GM10266 (cell line): ENCODE measurements around the gene ERLIN1.

ENCODE experiments used
- DNase-seq: peaks from one replicate; pipeline ENCODE4 v3.0.0; 2012; ENCODE audit errors: extremely low spot score
- TF ChIP-seq, protein P1 (sequence below): IDR thresholded peaks from 2 replicates; pipeline ENCODE4 v1.5.1; 2012; ENCODE audit warnings: mild to moderate bottlenecking, low read depth; ENCODE audit not compliant: control insufficient read depth, insufficient read depth; ENCODE audit errors: missing control alignments

ERLIN1 gene

DNA sequence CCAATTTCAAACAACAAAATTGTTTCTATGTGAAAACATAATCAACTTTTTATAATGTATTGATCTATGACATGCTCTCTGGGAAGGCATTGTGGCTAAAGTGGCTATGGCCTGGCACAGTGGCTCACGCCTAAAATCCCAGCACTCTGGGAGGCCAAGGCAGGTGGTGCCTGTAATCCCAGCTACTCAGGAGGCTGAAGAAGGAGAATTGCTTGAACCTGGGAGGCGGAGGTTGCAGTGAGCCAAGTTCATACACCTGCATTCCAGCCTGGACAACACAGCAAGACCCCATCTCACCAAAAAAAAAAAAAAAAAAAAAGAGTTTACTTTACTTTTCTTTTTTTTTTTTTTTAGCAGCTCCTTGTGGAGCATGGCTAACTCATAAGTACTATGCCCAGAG is 65.3 kb downstream of the ERLIN1 start:
- no peak for DNase-seq
- TF ChIP-seq, protein P1, sequence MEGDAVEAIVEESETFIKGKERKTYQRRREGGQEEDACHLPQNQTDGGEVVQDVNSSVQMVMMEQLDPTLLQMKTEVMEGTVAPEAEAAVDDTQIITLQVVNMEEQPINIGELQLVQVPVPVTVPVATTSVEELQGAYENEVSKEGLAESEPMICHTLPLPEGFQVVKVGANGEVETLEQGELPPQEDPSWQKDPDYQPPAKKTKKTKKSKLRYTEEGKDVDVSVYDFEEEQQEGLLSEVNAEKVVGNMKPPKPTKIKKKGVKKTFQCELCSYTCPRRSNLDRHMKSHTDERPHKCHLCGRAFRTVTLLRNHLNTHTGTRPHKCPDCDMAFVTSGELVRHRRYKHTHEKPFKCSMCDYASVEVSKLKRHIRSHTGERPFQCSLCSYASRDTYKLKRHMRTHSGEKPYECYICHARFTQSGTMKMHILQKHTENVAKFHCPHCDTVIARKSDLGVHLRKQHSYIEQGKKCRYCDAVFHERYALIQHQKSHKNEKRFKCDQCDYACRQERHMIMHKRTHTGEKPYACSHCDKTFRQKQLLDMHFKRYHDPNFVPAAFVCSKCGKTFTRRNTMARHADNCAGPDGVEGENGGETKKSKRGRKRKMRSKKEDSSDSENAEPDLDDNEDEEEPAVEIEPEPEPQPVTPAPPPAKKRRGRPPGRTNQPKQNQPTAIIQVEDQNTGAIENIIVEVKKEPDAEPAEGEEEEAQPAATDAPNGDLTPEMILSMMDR, result no peak

DNA sequence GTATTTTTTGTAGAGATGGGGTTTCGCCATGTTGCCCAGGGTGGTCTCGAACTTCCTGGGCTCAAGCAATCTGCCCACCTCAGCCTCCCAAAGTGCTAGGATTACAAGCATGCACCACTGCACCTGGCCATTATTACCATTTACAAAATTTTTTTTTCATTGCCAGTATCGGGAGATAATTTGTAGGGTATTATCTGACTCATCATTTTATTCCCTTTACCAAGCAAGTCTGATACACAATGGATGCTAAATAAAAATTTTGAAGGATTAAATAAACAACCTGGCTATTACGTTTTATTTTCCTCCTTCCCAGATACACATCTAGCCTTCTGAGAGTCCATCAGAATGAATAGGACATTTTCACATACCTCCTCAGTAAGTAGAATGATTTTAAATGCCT is 66.1 kb downstream of the ERLIN1 start:
- no peak for DNase-seq
- TF ChIP-seq, protein P1, result no peak

DNA sequence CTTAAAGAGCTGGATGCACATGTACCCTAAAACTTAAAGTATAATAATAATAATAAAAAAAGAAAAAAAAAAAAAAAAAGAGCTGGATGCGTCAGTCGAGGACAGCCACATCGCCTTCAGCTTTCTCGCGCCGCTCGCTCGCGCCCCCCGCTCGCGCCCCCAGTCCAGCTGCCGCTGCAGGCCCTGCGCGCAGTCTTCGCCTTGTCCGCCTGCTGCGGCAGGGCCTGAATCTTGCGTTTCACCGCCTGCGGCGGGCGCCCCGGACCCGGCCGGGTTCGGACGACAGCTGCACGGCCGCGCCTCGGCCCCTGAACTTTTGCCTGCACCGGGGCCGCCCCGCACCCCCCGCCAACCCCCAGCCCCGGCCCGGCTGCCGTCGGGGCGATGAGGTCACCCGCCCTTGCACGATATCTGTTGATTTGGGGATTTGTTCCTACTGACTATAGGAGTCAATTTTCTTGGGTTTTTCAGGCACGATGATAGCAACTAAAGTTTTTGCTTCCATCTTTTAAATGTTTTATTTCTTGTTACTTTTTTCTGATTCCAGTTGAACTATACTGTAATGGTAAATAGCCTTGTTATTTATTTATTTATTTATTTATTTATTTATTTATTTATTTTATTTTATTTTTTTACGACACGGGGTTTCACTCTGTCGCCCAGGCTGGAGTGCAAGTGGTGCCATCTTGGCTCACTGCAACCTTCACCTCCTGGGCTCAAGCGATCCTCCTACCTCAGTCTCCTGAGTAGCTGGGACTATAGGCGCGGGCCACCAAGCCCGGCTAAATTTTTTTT is 70.7 kb downstream of the ERLIN1 start:
- DNase-seq, result no peak

DNA sequence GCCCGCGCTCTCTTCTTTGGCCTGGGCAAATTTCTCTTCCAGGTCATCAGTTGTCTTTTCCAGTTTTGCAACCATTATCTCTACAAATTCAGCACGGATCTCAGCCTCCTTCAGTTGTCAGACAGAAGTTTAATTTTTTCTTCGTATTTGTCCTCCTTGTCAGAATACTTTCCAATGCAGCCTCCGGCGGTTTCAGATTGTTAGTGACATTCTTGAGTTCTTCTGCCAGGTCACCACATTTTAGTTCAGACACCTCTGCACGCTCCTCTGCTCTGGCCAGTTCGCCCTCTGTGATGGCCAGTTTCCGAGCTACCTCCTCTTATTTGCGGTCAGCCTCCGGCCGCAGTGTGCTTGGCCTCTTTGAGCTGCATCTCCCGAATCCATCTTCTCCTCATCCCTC is 71.4 kb downstream of the ERLIN1 start:
- no peak for DNase-seq
- TF ChIP-seq, protein P1, result no peak

More for the DNA sequence above, 70.7 kb downstream of the ERLIN1 start:
- TF ChIP-seq, protein P1, result no peak

DNA sequence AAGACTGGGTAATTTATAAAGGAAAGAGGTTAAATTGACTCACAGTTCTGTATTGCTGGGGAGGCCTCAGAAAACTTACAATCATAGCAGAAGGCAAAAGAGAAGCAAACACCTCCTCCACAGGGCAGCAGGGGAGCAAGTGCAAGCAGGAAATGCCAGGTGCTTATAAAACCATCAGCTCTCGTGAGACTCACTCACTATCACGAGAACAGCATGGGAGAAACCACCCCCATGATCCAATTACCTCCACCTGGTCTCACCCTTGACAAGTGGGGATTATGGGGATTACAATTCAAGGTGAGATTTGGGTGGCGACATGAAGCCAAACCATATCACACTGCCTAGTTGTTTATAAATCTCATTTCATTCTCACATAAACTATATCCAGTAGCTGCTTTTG is 76.2 kb downstream of the ERLIN1 start:
- no peak for DNase-seq

DNA sequence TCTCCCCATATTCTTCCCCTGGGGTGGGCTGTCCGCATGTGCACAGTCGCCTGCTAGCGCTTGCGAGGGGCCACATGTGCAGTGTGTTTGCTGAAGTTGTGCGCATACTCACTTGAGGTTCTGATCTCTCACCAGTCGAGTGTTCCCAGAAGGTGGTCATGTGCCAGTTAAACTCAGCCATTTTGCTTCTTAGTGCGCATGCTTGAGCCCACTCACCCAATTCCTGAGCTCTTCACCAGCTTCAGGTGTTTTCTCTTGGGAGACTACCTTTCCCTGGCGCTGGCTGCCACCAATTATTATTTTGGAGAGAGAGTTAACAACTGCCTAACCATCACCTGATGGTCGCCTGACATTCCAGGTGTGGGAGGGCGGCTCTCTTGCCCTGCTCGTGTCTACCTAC is 79.0 kb downstream of the ERLIN1 start:
- TF ChIP-seq, protein P1, result no peak
- no peak for DNase-seq

More for the DNA sequence above, 76.2 kb downstream of the ERLIN1 start:
- TF ChIP-seq, protein P1, result no peak

DNA sequence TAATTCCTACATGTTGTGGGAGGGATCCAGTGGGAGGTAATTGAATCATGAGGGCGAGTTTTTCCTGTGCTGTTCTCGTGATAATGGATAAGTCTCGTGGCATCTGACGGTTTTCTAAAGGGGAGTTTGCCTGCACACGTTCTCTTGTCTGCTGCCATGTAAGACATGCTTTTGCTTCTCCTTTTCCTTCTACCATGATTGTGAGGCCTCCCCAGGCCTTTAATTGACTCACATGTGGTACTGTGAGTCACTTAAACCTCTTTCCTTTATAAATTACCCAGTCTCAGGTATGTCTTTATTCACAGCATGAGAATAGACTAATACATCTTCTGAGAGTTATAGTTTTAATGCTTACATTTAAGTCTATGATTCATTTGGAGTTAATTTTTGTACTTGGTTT is 81.5 kb downstream of the ERLIN1 start:
- no peak for DNase-seq
- TF ChIP-seq, protein P1, result no peak
